UCSD-AML1 (cell line): ENCODE results near the gene C17orf107.

Source experiments
- DNase-seq: peaks from one replicate; lab custom pipeline; 2025; ENCODE audit not compliant: unreplicated experiment; lab: John Stamatoyannopoulos, UW

Gene C17orf107

DNA sequence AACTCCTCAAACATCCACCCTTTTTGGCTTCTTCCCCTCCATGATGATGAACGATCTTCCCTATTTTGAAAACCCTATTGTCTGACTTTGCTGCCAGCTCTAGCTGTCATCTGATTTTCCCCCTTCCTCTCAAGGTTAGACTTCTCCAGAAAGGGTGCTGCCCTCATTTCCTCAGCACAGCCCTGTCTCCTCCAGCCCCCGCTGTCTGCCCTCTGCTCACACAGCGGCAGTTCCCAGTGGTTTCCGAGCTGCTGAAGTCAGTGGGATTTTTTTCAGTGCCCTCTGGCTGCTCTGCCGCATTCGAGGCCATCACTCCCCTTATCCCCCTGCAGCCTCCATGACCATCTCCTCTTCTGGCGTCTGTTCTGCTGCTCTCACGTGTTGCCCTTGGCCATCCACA lies 26.6 kb upstream of the C17orf107 start:
- peak; percentile 18 for DNase-seq

GRCh38 chr17:4877089-4877488 lies 22.2 kb upstream of the C17orf107 start:
- DNase-seq: no peak

DNA sequence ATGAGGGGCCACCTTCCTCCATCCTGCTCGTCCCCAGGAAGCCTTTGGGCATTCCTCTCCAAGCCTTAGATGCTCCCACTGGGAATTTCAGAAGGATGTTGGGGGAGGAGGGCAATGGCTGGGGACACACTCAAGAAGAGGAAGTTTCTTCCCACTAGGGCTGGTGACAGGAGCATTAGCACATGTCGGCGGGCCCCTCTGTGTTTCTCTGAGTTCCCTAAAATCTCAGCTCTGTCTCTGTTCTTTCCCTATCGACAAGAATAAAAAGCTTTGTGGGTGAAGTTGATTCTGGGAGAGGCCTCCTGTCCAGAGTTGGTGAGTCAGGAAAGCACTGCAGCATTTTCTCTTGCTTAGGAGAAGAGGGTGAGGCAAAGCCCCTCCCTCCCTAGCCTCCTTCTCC lies 19.7 kb upstream of the C17orf107 start:
- no peak for DNase-seq

GRCh38 chr17:4880857-4881256 lies 18.5 kb upstream of the C17orf107 start:
- no peak for DNase-seq

- DNase-seq: peak; percentile 55
Measured at GRCh38 chr17:4881761-4882555, 17.4 kb upstream of the C17orf107 start.

- no peak for DNase-seq
Measured at GRCh38 chr17:4884489-4884888, 14.8 kb upstream of the C17orf107 start.

- DNase-seq: no peak
Measured at GRCh38 chr17:4886830-4887229, 12.5 kb upstream of the C17orf107 start.

DNA sequence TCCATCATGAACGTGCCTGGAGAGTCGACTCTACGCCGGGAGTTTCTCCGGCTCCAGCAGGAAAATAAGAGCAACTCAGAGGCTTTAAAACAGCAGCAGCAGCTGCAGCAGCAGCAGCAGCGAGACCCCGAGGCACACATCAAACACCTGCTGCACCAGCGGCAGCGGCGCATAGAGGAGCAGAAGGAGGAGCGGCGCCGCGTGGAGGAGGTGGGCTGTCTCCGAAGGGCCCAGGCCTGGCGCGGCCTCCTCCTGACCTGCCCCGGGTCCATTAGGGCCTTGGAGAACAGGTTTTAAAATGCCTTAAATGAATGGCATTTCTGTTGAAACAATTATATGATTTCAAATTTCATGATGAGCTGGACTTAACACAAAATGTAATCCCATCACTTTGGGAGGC lies 11.8 kb upstream of the C17orf107 start:
- no peak for DNase-seq

DNA sequence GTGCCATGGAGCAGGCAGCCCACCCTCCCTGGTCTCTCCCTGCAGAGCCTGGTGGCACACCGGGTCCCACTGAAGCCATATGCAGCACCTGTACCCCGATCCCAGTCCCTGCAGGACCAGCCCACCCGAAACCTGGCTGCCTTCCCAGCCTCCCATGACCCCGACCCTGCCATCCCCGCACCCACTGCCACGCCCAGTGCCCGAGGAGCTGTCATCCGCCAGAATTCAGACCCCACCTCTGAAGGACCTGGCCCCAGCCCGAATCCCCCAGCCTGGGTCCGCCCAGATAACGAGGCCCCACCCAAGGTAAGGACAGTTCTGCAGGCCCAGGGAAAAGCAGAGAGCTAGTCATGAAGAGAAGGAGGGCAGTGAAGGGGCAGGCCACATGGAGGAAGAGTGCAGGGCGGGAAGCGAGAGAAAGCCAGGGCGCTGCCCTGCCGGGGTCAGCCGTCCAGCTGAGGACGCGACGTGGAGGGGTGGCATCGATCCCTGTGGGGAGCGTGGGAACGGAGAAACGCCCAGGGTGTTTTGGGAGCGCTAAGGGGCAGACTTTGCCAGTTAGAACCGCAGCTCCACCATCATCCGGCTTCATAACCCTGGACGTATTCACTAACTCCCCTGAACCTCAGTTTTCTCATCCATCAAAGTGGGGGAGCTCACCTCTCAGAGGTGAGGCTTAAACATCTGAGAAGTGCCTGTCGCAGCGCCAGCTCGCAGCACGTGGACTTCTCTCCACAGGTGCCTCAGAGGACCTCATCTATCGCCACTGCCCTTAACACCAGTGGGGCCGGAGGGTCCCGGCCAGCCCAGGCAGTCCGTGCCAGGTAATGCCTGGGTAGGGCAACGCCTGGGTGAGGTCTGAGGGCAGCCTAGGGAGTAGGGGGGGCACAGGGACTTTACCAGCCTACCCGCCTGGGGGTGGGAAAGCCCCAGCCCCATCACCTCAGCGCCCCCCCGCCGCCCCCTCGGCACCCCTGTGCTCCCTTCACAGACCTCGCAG lies 7.6 kb upstream of the C17orf107 start:
- DNase-seq: no peak

- no peak for DNase-seq
Measured at GRCh38 chr17:4892499-4893221, 6.7 kb upstream of the C17orf107 start.

- no peak for DNase-seq
Measured at GRCh38 chr17:4893272-4893671, 6.1 kb upstream of the C17orf107 start.

- DNase-seq: no peak
Measured at GRCh38 chr17:4893721-4894560, 5.4 kb upstream of the C17orf107 start.

- no peak for DNase-seq
Measured at GRCh38 chr17:4895121-4895520, 4.2 kb upstream of the C17orf107 start.

DNA sequence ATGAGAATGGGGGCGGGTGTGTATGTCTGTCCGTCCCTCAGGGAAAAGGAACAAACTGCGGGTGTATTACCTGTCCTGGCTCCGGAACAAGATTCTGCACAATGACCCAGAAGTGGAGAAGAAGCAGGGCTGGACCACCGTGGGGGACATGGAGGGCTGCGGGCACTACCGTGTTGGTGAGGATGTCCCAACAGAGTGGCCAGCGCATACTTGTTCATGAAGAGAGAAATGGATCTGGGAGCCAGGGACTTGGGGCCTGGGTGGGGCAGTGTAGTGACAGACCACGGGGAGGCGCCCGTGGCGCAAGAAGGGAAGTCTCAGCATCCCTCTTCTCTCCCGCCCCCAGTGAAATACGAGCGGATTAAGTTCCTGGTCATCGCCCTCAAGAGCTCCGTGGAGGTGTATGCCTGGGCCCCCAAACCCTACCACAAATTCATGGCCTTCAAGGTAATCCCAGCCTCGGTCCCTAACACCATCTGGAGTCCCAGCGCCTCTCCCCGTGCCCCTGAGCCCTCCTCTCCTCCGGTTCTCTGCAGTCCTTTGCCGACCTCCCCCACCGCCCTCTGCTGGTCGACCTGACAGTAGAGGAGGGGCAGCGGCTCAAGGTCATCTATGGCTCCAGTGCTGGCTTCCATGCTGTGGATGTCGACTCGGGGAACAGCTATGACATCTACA lies 3.5 kb upstream of the C17orf107 start:
- DNase-seq: no peak

- no peak for DNase-seq
Measured at GRCh38 chr17:4896332-4897197, 2.8 kb upstream of the C17orf107 start.

GRCh38 chr17:4897198-4897687 lies 2.1 kb upstream of the C17orf107 start:
- no peak for DNase-seq

- DNase-seq: no peak
Measured at GRCh38 chr17:4897785-4898184, 1.6 kb upstream of the C17orf107 start.

DNA sequence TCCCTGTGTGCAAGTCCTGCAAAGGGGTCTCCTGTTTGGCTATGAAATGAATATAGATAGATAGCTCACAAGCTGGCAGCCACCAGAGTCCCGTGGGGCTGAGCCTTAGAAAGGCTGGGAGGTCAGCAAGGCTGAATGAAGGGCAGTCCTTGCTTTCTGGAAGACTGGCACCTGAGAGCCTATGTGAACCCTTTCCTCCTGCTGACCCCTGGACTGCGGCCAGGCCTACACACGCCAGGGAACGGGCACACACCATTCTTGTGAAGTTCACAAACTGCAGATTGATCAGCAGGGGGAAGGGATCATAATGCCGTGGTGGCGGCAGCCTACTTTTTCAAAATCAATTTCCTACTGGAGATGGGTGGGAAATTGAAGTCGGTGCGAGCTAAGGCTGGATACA lies 985 bp upstream of the C17orf107 start:
- DNase-seq: no peak

DNA sequence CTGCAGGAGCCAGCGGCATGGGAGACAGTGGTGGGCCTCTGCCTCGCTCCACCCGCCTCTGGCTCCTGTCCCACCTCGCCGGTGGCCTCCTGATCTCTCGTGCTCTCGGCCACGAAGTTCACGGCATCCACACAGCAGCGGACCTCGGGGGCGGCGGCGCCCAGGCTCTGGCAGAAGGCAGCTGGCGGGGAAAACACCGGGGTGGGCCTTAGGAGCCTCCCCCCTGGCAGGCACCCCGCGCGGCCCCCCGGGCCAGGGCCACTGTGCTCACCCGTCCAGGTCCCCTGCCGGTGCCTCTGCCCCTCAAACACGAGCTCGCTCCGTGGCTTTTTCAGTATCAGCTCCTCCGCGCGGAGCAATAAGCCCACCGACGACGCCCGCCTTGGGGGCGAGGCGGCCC lies 409 bp upstream of the C17orf107 start:
- no peak for DNase-seq
